Cardiac fibroblast (primary cell): ENCODE data around the gene TWSG1.
A peak's percentile ranks its signal among the peaks of the same experiment; 100 is the strongest.
"Not testable (repeated sequence)": the region's sequence is repeated elsewhere in the genome, so short reads cannot be mapped to it uniquely, and the experiment has no call there.

Source experiments
- DNase-seq, 2 donors: peaks; one replicate each; pipeline versions ENCODE4 v3.0.0 to v3.0.0-alpha.2; 2010; ENCODE audit warnings: low read depth in 2 of 2
- H3K4me3 ChIP-seq, 2 donors: replicated peaks in 1 of 2; 1 replicate in 1 of 2; 2 replicates in 1 of 2; pipeline ENCODE4 v1.5.1; 2011; ENCODE audit warnings: low read depth in 2 of 2, low read length in 2 of 2, mild to moderate bottlenecking in 2 of 2, moderate library complexity in 1 of 2
- TF ChIP-seq, protein P1 (sequence below): IDR thresholded peaks from one replicate; pipeline ENCODE4 v1.5.1; 2011; ENCODE audit warnings: low read depth, mild to moderate bottlenecking, low read length, inconsistent platforms

TWSG1 gene

DNA sequence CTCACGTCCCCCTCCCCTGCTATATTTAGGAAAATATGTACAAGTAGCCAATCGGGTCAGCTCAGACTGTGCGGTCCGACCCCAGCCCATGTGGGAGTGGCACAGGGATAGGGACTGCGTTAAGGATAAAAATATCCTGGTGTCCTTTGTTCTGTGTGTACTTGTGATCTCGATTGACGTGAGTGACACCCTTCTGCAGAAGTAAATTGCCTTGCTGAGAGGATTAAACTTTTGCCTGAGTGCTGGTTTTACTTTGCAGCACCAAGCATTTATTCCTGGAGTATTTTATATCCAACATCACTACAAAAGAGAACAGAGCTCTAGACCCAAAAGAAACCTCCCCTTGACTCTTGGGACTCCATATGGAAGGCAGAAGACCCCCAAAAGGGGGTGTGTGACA is 112.8 kb downstream of the TWSG1 start:
- TF ChIP-seq, protein P1, sequence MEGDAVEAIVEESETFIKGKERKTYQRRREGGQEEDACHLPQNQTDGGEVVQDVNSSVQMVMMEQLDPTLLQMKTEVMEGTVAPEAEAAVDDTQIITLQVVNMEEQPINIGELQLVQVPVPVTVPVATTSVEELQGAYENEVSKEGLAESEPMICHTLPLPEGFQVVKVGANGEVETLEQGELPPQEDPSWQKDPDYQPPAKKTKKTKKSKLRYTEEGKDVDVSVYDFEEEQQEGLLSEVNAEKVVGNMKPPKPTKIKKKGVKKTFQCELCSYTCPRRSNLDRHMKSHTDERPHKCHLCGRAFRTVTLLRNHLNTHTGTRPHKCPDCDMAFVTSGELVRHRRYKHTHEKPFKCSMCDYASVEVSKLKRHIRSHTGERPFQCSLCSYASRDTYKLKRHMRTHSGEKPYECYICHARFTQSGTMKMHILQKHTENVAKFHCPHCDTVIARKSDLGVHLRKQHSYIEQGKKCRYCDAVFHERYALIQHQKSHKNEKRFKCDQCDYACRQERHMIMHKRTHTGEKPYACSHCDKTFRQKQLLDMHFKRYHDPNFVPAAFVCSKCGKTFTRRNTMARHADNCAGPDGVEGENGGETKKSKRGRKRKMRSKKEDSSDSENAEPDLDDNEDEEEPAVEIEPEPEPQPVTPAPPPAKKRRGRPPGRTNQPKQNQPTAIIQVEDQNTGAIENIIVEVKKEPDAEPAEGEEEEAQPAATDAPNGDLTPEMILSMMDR: no peak
- H3K4me3 ChIP-seq: no peak overlapping the region
- no peak for DNase-seq

DNA sequence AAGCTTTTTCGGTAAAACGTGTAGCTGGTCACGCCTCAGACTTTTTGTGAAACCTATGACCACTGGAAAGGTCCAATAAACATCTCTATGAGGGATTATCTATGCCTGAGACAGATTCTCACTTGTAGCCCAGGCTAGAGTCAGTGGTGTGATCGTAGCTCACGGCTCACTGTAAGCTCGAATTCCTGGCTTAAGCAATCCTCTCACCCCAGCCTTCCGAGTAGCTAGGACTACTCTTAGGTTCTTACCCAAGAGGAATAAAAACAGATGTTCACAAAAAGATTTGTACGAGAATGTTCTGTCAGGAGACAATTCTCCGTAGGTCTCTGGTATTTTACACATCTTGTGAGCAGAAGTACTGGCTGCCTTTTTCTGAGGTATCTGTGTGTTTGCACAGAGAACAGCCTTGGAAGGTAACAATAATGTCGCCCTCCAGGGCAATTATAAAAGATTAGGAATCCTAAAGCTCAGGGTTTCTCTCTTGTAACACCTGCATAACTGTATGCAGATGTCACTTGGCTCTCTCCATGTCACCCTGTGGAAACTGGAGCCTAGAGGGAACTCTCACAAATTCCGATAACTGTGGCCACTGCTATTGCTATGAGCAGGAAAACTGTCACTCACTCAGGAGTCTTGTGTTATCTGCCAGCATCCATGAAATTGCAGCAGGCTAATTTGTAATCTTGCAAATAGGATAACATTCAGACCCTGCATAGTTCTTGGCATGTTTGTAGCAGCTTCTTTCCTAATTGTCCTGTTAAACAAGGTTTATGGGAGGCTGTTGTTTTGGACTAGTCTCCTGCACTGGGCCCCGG is 115.2 kb downstream of the TWSG1 start:
- TF ChIP-seq, protein P1: no peak
- H3K4me3 ChIP-seq: no peak overlapping the region
- DNase-seq: peak; percentile 29 to 43

DNA sequence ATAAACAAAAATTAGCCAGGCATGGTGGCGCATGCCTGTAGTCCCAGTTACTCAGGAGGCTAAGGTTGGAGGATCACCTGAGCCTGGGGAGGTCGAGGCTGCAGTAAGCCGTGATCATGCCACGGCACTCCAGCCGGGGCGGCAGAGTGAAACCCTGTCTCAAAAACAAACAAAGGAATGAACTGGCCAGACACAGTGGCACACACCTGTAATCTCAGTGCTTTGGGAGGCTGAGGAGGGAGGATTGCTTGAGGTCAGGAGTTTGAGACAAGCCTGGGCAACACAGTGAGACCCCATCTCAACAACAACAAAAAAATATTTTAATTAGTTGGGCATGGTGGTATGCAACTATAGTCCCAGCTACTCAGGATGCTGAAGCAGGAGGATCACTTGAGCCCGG is 116.3 kb downstream of the TWSG1 start:
- DNase-seq, H3K4me3 ChIP-seq: not testable (repeated sequence)
